ENCODE data around the gene TMEM239.
A peak's percentile ranks its signal among the peaks of the same experiment; 100 is the strongest.
"Not testable (repeated sequence)": the region's sequence is repeated elsewhere in the genome, so short reads cannot be mapped to it uniquely, and the experiment has no call there.

The TMEM239 gene

GRCh38 chr20:2820084-2820895 is 4.1 kb downstream of the TMEM239 start:
- no peak for DNase-seq

- DNase-seq, result no peak
Observed at GRCh38 chr20:2820896-2821869, 5.0 kb downstream of the TMEM239 start.

- DNase-seq, result no peak
Observed at GRCh38 chr20:2822073-2822472, 5.9 kb downstream of the TMEM239 start.

- no peak for DNase-seq
Observed at GRCh38 chr20:2825761-2826160, 9.6 kb downstream of the TMEM239 start.

- no peak for DNase-seq
Observed at GRCh38 chr20:2826655-2827054, 10.5 kb downstream of the TMEM239 start.

GRCh38 chr20:2829376-2829775 is 13.2 kb downstream of the TMEM239 start:
- DNase-seq, result no peak

GRCh38 chr20:2831206-2831605 is 15.0 kb downstream of the TMEM239 start:
- DNase-seq, result not testable (repeated sequence)

- DNase-seq, result no peak
Observed at GRCh38 chr20:2833761-2834160, 17.6 kb downstream of the TMEM239 start.

GRCh38 chr20:2834401-2835110 is 18.4 kb downstream of the TMEM239 start:
- no peak for DNase-seq

- DNase-seq, result no peak
Observed at GRCh38 chr20:2835331-2835796, 19.2 kb downstream of the TMEM239 start.

GRCh38 chr20:2836035-2836434 is 19.9 kb downstream of the TMEM239 start:
- no peak for DNase-seq

GRCh38 chr20:2837221-2837960 is 21.2 kb downstream of the TMEM239 start:
- no peak for DNase-seq

- DNase-seq, result no peak
Observed at GRCh38 chr20:2838170-2838797, 22.1 kb downstream of the TMEM239 start.

GRCh38 chr20:2838847-2839671 is 22.9 kb downstream of the TMEM239 start:
- DNase-seq, result no peak

GRCh38 chr20:2839732-2840137 is 23.6 kb downstream of the TMEM239 start:
- peak in 2 of 56 donors; percentile 12 to 26 for DNase-seq

GRCh38 chr20:2840138-2840966 is 24.2 kb downstream of the TMEM239 start, which contains the start of the genes PCED1A and VPS16:
TSS of gene PCED1A (minus strand) at chr20:2840655. CDS start at chr20:2839912, 743 bp downstream.
TSS of gene VPS16 (plus strand) at chr20:2840745. CDS start at chr20:2840775, 30 bp downstream.
- DNase-seq, result peak in 55 of 56 donors; percentile 45 to 92 (median 82)

- peak in 20 of 56 donors; percentile 18 to 65 (median 48) for DNase-seq
Observed at GRCh38 chr20:2840967-2841531, 24.9 kb downstream of the TMEM239 start.

- DNase-seq, result no peak
Observed at GRCh38 chr20:2845607-2846006, 29.4 kb downstream of the TMEM239 start.
